Transverse colon (tissue), 4 donors: ENCODE data around the gene KIZ. TPM values are rescaled to one million over a fixed set of nuclear protein-coding genes. Genes with fewer than 3 reads are reported as not detected.

Experiments used
- DNase-seq: peaks from one replicate; pipeline ENCODE4 v3.0.0-alpha.2; 2019
- H3K27ac ChIP-seq, 4 donors: fragments of 200-600 bp; sonication (generic); 2 replicates each; pipeline ENCODE4 v1.5.1; 2016 to 2018; ENCODE audit warnings: inconsistent platforms in 4 of 4
- H3K27me3 ChIP-seq: fragments of 200-600 bp; sonication (generic); 2 replicates; pipeline ENCODE4 v1.5.1; 2017; ENCODE audit warnings: inconsistent platforms
- H3K36me3 ChIP-seq, 4 donors: fragments of 200-600 bp; sonication (generic); 2 replicates each; pipeline ENCODE4 v1.5.1; 2017 to 2019; ENCODE audit warnings: inconsistent platforms in 4 of 4
- H3K4me1 ChIP-seq, 4 donors: fragments of 200-600 bp; sonication (generic); 2 replicates each; pipeline ENCODE4 v1.5.1; 2017 to 2020; ENCODE audit warnings: inconsistent platforms in 4 of 4
- H3K4me3 ChIP-seq, 4 donors: fragments of 200-600 bp; sonication (generic); 1 replicate in 1 of 4; 2 replicates in 3 of 4; pipeline versions ENCODE4 v1.5.1 to v1.6.1; 2017 to 2019; ENCODE audit warnings: inconsistent platforms in 4 of 4
- H3K9me3 ChIP-seq, 2 donors: fragments of 200-600 bp; sonication (generic); 2 replicates each; pipeline ENCODE4 v1.5.1; 2017 to 2019; ENCODE audit warnings: inconsistent platforms in 2 of 2
- CTCF ChIP-seq, 5 experiments: fragments of 200-600 bp in 3 of 5; fragments of 450-650 bp in 2 of 5; sonication (generic) in 3 of 5; IDR thresholded peaks; 1 replicate in 2 of 5; 2 replicates in 3 of 5; pipeline ENCODE4 v1.5.1; 2016 to 2017; ENCODE audit warnings: antibody characterized with exemption in 5 of 5, inconsistent platforms in 3 of 5, mild to moderate bottlenecking in 2 of 5, moderate library complexity in 1 of 5
- EP300 ChIP-seq: sonication (generic); formaldehyde crosslinking; IDR thresholded peaks from one replicate; pipeline ENCODE4 v1.6.1; 2017; ENCODE audit warnings: antibody characterized with exemption, low read depth
- POLR2A ChIP-seq: fragments of 450-650 bp; IDR thresholded peaks from one replicate; pipeline ENCODE4 v1.6.1; 2016; ENCODE audit warnings: antibody characterized with exemption, mild to moderate bottlenecking, moderate library complexity
- POLR2AphosphoS5 ChIP-seq, 3 donors: sonication (generic); formaldehyde crosslinking; IDR thresholded peaks; one replicate each; pipeline ENCODE4 v1.6.1; 2016; ENCODE audit warnings: antibody characterized with exemption in 3 of 3
- WGBS, 2 donors: methylation state at CpG; one replicate each; pipeline ENCODE4 v1.1.5; 2018; ENCODE audit warnings: low coverage in 1 of 2; 5-methylcytosine and 5-hydroxymethylcytosine counted together
- in situ Hi-C, 4 donors: fragments of 200-750 bp; cut with MboI; loops; one replicate each; pipeline versions ENCODE4 v1.15.0 to v1.15.1; 2017; ENCODE audit warnings: low sequenced_read_pairs in 3 of 4, low pct_ligation_motif_present in 1 of 4, low pct_unique_long_range_greater_than_20kb in 1 of 4
- intact Hi-C: fragments of 100-400 bp; cut with DNase I; formaldehyde crosslinking; loops from one replicate; pipeline ENCODE4 v1.15.1; 2023; ENCODE audit warnings: low total_unique reads
- total RNA-seq, 4 donors: library from RNA; depleted of rRNA; stranded (reverse); fragments of >200 nt; gene quantifications; one replicate each; pipeline ENCODE4 v1.1.0, GENCODE V29; 2016

Gene KIZ, protein sequence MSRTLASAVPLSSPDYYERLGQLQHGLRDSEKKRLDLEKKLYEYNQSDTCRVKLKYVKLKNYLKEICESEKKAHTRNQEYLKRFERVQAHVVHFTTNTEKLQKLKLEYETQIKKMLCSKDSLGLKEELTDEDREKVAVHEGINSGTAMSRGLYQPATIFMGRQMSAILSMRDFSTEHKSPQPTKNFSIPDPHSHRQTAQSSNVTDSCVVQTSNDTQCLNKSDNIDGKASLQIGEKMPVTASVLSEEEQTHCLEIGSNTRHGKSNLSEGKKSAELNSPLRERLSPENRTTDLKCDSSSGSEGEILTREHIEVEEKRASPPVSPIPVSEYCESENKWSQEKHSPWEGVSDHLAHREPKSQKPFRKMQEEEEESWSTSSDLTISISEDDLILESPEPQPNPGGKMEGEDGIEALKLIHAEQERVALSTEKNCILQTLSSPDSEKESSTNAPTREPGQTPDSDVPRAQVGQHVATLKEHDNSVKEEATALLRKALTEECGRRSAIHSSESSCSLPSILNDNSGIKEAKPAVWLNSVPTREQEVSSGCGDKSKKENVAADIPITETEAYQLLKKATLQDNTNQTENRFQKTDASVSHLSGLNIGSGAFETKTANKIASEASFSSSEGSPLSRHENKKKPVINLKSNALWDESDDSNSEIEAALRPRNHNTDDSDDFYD
- 10 to 100 TPM; 24.3 to 95.9 (median 36.9) TPM for total RNA-seq

- 0 to 1% methylated on average over 9 to 35 of the region's 66 CpGs for WGBS, 2 donors
- in situ Hi-C loops, result no loop called here
- peak; percentile 99 for DNase-seq
- Histone ChIP-seq H3K4me3 (peak within 1 kb of the TSS; percentile 66 to 98 (median 91)), H3K4me1 (peaks cover 0 to 26% (median 9%) of the 10 kb centered on the region in 4 donors), H3K36me3 (no peaks in the 10 kb centered on the region), H3K27ac (peak within 1 kb of the TSS; percentile 87 to 92 (median 88)), H3K27me3 (no peaks in the 10 kb centered on the region), H3K9me3 (no peaks in the 10 kb centered on the region)
- TF ChIP-seq POLR2AphosphoS5 (IDR thresholded peaks at IDR 0.05) (peak; percentile 92 to 97 (median 92)), POLR2A (peak; percentile 82), CTCF (IDR thresholded peaks at IDR 0.05) (peak; percentile 28 to 75 (median 42)), EP300 (no peak)
- intact Hi-C loops, result loop anchor here (10.0 kb wide), 1 partner anchor 179 kb away; the partner anchor contains the start of gene XRN2
Measured at GRCh38 chr20:21125849-21126580, at the start of gene KIZ. Gene KIZ, plus strand, starts transcription at chr20:21126082. Its CDS starts 34 bp downstream, at chr20:21126116.

DNA sequence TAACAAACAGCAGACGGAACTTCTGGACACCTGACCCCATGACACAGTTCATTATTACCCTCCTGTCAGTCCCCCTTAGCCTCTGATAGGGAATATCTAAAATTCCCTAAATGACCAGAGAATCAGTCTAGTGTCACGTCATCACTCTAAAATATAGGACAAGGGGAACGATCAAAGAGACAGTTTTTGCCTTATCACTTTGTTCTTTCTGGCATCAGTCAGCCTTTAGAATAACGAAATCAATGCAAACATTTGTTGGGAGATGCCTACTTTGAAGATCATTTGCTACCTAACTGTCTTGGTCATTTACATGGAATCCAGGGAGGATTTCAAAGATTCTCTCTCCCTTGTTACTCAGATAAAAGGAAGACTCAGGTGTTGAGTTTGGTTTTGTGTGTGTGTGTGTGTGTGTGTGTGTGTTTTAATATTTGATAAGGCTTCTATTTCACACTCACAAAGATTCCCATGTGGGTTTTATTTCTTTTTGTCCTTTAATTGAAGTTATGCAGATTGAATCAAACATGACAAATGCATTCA lies 48.0 kb upstream of the KIZ start:
- in situ Hi-C loops, result loop anchor here in 1 of 4 donors (25.0 kb wide), 1 partner anchor 434 kb away; the partner anchor contains the start of gene NKX2-2
- intact Hi-C loops, result no loop called here
- TF ChIP-seq POLR2AphosphoS5 (IDR thresholded peaks at IDR 0.05), result no peak
- TF ChIP-seq POLR2A, result no peak
- no peak for TF ChIP-seq CTCF (IDR thresholded peaks at IDR 0.05)
- TF ChIP-seq EP300, result no peak
- Histone ChIP-seq H3K27ac (no peak overlapping the region), H3K4me1 (no peaks in the 10 kb centered on the region), H3K27me3 (peaks cover 18% of the 10 kb centered on the region), H3K9me3 (no peaks in the 10 kb centered on the region), H3K4me3 (no peak overlapping the region), H3K36me3 (no peaks in the 10 kb centered on the region)
- 61 to 80% methylated on average over 4 of the region's 4 CpGs for WGBS, 2 donors
- DNase-seq, result no peak

DNA sequence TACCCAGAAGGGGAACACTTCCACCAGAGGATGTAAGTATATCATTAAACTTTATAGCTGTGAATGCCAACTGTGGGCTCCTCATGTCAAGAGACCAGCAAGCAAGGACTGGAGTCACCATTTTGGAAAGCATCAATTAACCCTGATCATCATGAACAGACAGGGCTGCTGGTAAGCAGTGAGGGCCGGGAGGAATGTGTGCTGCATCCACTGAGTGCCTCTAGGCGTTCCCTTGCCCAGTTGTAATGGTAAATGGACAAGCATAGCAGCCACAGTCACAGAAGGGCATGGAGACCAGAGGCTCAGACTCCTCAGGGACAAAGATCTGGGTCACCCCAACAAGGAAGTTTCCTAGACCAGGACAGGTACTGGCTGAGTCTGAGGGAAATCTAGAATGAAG lies 43.3 kb upstream of the KIZ start:
- in situ Hi-C loops, result loop anchor here in 1 of 4 donors (25.0 kb wide), 1 partner anchor 430 kb away; the partner anchor contains the start of gene NKX2-2
- no peaks in the 10 kb centered on the region for H3K36me3 ChIP-seq
- TF ChIP-seq POLR2A, result no peak

DNA sequence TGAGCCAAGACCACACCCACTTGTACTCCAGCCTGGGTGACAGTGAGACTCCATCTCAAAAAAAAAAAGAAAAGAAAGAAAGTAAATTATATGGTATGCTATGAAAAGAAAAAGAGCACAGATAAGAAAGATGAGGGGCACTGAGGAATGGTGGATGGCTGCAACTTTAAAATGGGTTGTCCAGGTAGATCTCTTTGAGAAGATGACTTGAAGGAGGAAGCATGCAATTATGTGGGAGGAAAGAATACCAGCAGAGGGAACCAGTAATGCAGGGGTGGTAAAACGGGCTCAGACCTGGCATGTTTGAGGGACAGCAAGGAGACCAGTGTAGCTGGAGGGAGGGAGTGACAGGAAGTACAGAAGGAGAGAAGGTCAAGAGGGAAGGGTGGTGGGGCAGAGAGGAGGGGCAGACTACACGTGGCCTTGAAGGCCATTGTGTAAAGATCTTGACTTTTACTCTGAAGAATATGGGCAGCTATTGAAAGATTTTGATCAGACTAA lies 42.0 kb upstream of the KIZ start:
- intact Hi-C loops (no loop called here), in situ Hi-C loops (loop anchor here in 1 of 4 donors (25.0 kb wide), 1 partner anchor 428 kb away; the partner anchor contains the start of gene NKX2-2)
- Histone ChIP-seq H3K4me3 (no peak overlapping the region), H3K4me1 (no peaks in the 10 kb centered on the region), H3K36me3 (no peaks in the 10 kb centered on the region), H3K9me3 (no peaks in the 10 kb centered on the region), H3K27me3 (peaks cover 31% of the 10 kb centered on the region), H3K27ac (no peak overlapping the region)
- 19 to 21% methylated on average over 2 of the region's 2 CpGs for WGBS, 2 donors
- no peak for DNase-seq
- TF ChIP-seq CTCF (IDR thresholded peaks at IDR 0.05) (no peak), EP300 (no peak), POLR2AphosphoS5 (IDR thresholded peaks at IDR 0.05) (no peak), POLR2A (no peak)

More for the DNA sequence above, 43.3 kb upstream of the KIZ start:
- Histone ChIP-seq H3K9me3 (no peaks in the 10 kb centered on the region), H3K27me3 (peaks cover 27% of the 10 kb centered on the region), H3K27ac (no peak overlapping the region), H3K4me3 (no peak overlapping the region), H3K4me1 (no peaks in the 10 kb centered on the region)
- WGBS, 2 donors, result 53% methylated on average over 2 of the region's 2 CpGs; no CpG with 5 or more reads in 1 of the 2 donors
- DNase-seq, result no peak
- intact Hi-C loops, result no loop called here
